Mucosa of gallbladder (tissue), 1 donor: ENCODE measurements around the gene SINHCAF. TPM values are rescaled to one million over a fixed set of nuclear protein-coding genes. Genes with fewer than 3 reads are reported as not detected.

Experiments used
- DNase-seq: peaks from one replicate; pipeline ENCODE4 v3.0.0-alpha.2; 2020; ENCODE audit warnings: low spot score
- total RNA-seq: library from RNA; stranded (reverse); gene quantifications from one replicate; pipeline ENCODE4 v1.2.1, GENCODE V29; 2021
- donor health status: DM: no; HTN: no; CAD: no.

The SINHCAF gene
- total RNA-seq, 1 donor from 2014 or later, result 73.3 TPM

GRCh38 chr12:31233061-31233730, 92.8 kb downstream of the SINHCAF start:
- no peak for DNase-seq

GRCh38 chr12:31232361-31232965, 93.5 kb downstream of the SINHCAF start:
- DNase-seq, result no peak

GRCh38 chr12:31231611-31232360, 94.2 kb downstream of the SINHCAF start:
- no peak for DNase-seq
